NCI-H526 (cell line): ENCODE data around the gene HS3ST5.
"Not testable (repeated sequence)": the region's sequence is repeated elsewhere in the genome, so short reads cannot be mapped to it uniquely, and the experiment has no call there.

Source experiments
- DNase-seq, 2 experiments: peaks; one replicate each; lab custom pipeline; 2025; lab: John Stamatoyannopoulos, UW

Gene HS3ST5

DNA sequence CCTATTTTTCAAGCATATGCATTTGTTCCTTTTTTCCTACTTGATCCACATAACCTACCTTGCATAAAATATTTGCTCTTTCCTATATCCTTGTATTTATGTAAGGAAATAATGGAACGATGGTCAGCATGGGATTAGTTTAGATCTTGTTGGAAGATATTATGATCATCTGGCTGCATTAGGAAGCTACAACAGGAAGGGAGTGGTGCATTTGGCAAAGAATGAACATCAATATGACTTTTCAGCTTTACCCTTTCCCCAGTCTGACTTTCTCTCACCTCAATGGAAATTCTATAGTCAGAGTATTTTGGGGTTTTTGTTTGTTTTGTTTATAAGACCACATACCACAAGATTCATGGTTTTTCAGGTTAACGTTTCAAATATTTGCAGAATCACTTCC lies 66.0 kb downstream of the HS3ST5 start:
- DNase-seq = no peak

DNA sequence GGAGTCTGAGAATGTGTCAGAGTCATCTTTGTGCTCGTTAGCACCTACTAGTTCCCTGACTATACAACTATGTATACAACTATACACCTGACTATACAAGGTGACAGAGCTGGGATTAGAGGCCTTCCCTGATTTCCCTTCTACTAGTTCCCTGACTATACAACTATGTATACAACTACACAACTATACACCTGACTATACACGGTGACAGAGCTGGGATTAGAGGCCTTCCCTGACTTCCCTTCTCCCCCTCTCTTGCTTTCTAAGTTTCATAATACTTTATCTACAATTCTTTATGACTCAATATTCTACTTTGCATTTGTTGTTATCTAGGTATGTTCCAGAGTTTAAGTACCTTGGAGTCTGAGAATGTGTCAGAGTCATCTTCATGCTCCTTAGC lies 68.0 kb downstream of the HS3ST5 start:
- DNase-seq = no peak

DNA sequence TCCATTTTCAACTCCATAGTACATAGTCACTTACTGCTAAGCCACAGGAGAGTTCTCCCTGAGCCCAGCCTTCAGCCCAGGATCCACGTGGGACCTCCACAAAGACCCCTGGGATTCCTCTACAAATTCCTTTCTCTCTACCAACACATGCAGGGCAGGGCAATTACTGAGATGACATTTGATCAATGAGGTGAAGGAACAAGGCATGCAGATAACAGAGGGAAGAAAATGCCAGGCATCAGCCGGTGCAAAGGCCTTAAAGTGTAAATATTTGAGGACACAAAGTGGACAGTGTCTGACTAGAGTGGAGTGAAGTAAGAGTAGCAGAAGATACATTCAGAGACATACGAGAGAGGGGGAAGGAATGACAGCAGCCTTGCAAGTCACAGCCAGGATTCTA lies 70.2 kb downstream of the HS3ST5 start:
- DNase-seq = no peak

DNA sequence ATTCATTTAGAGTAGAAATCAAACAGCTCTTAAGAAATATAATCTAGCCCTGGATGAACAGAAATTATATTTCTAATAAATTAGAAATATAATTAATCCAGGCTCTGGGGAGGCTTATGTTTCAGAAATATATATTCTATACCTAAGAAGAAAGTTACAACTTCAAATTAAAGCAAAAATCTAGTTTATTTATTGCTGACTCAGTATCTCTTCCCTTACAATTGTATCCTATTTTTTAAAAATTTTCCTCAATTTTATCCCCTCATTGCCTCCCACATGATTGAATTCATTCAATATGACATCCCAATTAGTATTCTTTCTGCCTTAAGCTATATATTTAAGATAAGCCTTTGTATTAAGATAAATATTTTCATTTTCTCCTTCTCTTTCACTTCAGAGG lies 71.4 kb downstream of the HS3ST5 start:
- no peak for DNase-seq

DNA sequence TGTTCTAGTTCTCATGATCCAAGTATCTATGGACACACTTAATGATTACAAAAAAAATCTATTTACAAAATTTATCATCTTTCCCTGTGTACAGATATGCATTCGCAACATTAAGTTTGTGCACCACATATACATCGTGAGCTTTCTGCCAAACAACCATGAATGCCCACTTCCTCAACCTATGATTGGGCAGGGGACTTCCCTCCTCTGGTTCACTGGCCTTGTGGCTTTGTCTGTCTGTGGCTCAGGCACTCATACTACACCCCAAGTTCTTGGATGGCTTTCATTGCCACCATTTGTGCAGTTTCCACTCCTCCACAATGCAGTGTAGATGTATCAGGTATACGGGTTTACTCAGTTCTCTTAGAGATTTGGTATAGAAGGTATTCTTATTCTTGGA lies 74.9 kb downstream of the HS3ST5 start:
- no peak for DNase-seq

DNA sequence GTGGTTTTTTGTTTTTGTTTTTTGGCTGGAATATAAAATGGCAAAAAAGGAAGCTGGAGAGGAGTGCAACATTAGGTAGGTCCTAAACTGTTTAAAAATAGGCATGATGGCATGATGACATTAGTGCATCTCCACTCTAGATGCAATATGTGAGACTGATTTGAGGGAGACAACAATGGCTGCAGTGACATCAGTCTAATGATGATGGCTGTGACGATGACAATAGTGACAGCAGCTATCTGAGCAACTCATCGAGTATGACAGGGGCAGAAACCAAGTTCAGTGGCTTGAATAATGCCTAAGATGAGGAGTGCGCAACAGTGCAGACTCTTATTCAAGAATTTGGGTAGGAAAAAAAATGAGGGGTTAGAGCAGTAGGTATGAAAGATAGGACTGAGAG lies 82.0 kb downstream of the HS3ST5 start:
- DNase-seq = no peak

DNA sequence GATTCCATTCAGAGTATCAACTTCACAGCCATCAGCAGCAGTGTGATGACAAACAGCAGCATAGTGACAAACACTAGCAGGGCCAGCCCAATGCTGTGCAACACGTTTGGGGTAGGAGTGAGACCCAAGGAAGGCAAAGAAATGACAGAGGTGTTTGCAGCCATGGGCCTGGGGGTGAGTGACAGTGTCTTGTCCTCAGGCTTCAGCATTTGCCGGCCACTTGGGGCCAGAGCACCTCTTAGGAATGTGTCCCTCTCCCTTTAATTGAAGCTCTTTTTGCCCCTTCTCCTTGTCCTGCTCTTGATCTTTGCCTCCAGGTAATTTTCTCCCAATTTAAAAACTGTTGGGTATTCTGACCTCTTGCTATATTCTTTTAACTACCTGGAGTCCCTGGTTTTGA lies 84.4 kb downstream of the HS3ST5 start:
- no peak for DNase-seq

DNA sequence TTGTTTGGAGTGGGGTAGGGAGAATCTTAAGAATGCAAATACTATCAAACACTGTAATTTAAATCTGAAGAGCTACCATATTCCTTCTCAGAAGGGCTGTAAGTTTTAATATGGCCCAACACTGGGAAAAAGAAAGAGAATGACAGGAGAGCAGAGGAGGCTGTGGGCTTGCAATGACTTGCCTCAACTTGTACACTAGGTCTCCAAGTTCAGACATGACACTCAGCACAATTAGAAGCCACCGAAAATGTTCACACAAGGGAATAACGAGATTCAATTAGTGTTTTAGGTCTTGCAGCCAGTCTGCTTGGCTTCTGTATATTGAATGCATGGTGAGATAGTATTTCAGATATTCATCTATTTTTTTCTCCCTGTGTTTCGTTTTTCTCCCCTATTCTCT lies 89.4 kb downstream of the HS3ST5 start:
- DNase-seq = no peak

DNA sequence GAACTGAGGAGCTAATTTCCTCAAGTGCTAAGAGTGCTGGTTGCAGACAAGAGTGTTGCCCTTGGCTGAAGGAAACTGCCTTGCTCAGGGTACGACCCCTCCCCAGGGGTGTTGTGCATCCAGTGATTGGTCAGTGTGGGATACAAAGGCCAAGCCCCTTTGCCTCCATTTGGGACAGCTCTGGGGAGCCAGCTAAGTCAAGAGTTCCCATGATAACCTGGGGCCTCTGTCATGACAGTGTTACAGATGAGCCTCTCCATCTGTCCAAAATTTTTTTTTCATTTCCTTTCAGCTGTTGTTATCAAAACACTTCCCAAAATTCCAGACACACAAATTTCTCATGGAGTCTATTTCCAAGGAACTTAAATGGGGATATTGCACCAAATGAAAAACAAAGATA lies 93.3 kb downstream of the HS3ST5 start:
- DNase-seq = no peak

DNA sequence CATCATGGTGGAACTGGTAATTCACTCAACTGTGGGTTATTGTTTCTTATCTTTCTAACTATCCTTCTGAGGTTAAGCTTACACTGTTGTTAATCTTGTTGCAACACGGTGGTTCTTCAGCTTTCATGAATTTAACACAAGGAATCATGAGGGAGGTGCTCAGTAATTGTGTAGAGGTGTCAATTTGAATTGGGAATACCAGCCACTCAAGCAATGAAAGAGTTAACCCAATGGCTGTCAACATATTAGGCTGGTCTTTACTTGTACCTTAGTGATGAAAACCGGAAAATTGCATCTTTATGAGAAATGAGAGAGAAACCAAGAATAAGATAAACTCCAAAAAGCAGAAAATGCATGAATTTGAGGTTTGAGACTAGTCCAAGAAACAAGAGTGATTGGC lies 95.7 kb downstream of the HS3ST5 start:
- no peak for DNase-seq

DNA sequence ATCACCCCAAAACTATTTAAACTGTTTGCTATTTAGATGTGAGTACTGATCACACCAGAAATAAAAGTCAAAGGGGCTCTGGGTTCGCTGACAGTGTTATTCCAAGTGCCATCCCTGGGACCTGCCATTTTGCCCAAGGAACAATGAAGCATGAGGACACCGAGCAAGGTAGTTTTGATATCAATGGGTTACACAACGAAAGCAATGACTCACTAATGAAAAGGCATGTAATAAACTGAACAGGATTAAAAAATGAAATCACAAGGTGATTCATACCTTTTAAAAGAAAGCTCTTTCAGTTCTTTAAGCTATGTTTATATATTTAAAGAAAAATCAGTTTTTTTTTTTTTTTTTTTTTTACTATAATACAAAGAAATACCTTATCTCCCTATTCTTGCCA lies 102.0 kb downstream of the HS3ST5 start:
- no peak for DNase-seq

DNA sequence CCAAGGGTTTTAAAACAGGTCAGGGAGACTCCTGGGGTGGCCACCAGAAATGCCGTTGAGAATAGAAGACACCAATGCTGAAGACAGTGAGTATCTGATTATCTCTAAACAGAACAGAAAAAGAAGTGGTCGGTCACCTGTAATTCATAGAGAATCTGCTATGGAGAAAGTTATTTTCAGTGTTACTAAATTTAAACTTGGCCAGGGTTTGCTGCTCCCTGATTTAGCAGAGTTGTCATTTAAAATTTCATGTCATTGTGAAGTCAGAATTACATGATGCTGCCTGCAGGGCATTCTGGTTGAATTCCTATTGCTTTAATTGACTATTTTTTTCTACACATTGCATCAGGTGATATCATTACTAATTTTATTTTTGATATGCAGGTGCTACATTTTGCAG lies 114.1 kb downstream of the HS3ST5 start:
- DNase-seq = no peak

DNA sequence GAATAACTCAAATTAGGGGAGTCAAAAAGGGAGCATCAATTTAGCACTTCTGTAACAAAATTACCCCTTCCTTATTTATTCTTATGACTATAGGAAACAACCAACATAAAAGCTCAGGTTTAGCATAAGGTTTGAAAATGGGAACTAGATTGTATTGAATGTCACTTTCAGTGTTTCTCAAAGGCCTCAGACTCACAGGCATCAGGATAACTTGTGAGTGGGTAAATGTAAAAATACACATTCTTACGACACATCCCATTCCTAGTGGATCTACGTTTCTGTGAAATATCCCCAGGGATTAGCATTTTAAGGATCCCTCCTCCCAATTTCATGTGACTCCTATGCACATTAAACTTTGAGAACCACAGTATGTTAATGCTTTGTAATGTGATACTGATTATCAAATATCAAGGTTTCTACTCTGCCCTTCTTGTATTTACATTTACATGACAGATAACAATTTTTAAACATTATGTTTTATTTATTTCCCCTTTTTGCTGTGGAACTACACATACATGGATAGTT lies 114.8 kb downstream of the HS3ST5 start:
- DNase-seq = no peak

DNA sequence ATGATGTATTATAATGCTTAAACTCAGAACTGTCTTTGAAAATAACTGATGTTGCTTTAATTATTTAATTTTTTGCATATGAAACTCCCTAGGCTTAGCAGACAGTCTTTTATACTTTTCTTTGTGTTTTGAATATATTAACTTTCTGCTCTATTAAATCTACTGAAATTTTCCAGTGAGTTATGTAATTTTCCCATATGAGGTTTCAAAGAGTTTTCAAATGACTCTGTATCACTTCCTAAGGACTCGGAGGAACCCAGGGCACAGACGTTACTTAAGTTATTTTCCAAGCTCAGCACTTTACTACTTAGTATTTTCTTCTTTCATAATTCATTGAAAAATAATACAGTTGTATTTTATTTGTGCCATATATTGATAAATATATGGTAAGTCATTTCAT lies 122.6 kb downstream of the HS3ST5 start:
- DNase-seq = no peak

DNA sequence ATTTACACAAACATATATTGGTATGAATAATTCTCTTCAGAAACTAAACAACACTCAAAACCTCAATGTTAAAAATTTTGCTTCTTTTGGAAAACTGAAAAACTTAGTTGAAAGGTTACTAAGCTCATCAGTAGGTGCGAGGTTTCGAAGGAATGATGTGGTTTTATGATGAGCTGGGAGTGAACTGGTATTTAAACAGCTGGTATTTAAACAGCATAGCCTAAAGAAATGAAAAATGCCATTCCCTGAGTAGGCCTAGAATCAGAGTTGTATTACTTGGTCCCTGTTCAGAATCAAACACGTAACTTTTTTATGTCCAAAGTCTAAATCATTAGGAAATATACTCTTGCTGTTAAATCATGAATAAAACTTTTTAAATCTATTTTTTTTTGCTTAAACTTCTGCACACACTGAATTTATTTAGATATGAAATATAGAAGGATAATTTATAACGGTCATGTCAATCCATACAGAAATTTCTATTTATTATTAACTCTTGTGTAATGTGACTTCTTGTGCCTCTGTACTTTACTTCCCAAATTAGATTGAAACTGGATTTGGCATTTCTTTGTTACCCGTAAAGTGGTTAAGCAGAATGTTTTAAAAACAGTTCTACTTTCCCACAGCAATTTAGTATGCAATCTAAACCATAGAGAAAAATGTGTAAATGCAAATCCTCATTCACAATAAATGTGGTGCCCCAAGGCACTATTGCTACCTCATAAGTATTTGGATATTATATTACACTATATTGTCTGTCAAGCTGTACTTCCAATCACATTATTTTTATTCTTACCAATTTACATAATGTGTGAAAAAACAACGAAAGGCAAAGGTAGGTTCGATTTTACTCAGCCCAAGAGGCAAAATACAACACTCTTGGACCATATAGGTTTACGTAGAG lies 124.1 kb downstream of the HS3ST5 start:
- DNase-seq = no peak

DNA sequence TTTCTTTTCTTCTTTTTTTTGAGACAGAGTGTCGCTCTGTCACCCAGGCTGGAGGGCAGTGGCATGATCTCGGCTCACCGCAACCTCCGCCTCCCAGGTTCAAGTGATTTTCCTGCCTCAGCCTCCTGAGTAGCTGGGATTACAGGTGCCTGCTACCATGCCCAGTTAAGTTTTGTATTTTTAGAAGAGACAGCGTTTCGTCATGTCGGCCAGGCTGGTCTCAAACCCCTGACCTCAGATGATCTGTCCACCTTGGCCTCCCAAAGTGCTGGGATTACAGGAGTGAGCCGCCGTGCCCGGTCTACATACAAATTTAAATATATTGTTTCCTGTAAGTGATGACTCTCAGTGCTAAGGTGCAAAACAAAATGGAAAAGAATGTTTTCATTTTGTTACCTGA lies 124.8 kb downstream of the HS3ST5 start:
- DNase-seq = not testable (repeated sequence)

DNA sequence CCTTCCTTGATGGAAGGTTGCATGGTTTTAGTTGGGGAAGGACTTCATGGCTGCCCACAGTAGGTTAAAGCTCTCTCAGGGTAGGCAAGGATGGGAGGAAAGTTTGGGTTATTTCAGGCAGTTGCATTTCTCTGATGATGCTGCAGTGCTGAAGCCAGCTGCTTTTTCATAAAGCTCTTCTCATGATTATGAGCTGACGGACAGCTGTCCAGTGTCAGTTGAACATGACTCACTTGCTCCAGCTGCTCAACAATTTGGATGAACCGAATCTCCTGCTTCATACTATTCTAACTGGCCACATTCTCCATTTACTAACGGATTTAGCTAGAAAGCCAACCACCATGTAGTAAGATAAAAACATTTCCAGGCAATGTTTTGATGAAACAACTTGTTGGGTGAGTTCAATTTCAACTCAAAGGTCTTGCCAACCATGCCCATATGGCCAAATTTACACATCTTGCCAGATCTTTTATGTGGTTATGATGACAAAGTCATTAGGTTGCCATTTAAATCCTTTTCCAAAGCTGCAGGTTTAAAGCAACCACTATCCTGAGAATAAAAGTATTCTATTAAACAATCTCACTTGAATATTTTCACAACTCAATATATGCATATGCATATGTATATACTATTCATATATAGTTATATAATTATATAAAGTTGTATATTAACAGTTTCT lies 125.9 kb downstream of the HS3ST5 start:
- DNase-seq = no peak

DNA sequence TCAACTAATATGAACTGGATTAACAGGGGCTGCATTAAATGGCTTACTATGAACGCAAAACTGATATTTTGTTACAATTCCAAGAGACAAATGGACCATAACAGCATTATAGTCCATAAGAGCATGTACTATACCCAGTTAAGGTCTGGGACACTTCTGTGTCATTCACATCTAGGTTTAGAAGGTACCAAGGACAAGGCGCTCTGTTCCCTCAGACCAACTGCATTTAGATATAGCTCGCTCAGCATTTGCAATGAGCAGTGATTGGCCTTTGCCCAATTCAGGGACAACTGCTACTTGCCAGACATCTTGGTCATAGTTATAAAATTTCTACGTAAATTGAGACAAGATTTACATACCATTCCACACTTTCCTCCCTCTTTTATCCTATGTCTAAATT lies 132.4 kb downstream of the HS3ST5 start:
- DNase-seq = no peak

DNA sequence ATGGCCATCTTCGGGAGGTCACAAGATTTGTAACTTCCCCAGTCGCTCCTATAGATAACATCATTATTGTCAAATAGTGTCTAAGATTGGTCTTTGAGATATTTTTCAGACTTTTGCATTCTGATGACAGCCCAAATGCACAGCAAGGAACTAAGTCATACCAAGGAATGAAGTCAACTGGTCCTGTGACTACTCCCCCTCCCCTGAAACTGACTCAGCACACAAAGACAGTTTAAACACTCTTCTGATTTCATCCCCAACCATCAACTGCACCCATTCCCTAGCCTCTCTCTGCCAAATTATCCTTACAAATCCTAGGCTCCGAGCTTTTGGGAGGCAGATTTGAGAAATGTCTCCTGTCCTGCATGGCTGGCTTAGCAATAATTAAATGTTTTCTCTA lies 139.4 kb downstream of the HS3ST5 start:
- DNase-seq = no peak

DNA sequence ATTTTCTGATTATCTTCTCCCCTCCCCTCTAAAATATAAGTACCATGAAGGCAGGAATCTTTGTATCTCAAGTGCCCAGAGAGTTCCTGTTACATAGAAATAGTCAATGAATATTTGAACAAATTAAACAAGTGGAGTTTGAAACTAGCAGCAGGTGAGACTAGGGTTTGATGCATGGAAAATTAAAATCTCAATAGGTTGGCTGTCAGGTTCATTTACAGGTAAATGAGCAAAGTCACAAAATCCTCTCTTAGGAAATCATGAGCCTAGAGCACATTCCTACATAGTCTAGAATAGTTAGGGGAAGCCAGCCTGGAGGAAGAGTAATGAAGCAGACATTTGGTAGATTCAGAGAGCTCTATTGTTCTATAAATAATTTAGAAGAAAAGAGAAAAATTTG lies 140.4 kb downstream of the HS3ST5 start:
- DNase-seq = no peak

DNA sequence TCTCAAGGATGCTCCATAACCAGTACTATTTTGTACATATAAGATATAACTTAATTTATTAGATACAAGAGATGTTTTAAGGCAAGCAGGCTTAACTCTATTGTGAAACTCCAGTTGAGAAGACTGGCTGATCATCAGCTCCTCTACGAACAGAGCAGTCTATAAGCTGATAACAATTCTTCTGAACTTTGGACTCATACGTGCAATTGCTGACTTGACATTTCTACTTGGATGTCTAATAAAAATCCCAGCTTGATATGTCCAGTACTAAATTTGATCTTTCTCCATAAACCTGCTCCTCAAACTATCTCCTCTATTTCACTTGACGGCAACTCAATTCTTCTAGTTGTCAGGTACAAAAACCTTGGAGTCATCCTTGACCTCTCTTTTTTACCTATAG lies 141.9 kb downstream of the HS3ST5 start:
- no peak for DNase-seq

DNA sequence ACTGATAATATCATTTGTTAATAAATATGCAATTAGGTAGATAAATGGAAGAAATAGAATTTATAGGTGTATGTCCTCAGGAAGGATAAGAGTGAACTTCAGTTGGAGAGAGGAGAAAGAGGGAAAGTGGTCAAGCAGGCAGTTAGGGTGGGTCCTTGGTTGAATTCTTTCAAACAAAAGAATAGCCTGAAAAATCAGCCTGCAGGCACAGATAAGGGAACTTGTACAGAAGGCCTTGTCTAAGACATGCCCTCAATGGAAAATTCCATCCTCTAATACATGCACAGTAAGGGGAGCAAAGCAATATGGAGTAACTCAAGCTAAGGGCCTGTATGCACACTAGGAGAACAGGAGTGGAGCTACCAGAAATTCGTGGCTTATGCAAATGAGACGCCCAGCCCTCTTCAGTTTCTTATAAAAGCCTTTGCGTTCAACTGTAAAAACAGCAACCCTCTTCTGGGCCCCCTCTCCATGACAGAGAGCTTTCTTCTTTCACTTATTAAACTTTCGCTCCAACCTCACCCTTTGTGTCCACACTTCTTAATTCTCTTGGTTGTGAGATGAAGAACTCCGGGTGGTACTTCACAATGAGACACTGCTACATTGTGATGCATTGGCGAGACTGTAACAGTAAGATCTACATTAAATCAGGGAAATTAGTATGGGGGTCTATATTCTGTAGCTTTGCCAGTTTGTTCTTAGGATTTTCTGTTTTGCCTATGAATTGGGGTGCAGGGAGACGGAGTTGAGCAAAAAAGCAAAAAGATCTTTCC lies 147.0 kb downstream of the HS3ST5 start:
- peak in 1 of 2 experiments; percentile 5 for DNase-seq

DNA sequence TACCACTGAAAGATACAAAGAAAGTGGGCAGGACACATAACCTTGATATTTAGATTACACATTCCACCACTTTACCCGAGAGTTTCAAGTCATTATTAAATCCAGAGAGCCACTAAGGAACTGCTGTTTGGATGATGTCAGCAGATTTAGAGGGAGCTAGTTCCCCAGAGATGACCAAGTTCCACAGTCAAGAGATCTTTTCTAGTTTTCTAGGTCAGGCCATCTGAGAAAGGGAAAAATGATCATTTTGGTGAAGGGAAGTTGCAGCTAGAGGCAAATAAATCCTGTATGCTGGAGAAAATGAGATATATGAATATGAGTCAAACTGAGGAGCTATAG lies 147.8 kb downstream of the HS3ST5 start:
- no peak for DNase-seq
